ENCODE measurements around the gene BRIX1. TPM values are rescaled to one million over a fixed set of nuclear protein-coding genes. Genes with fewer than 3 reads are reported as not detected.

The BRIX1 gene
- polyA plus RNA-seq, 1 donor (not counting 4 experiments of a cell fraction or from before 2014, with no cell fraction given) = 63.0 TPM

GRCh38 chr5:34897646-34898045 lies 17.9 kb upstream of the BRIX1 start:
- Histone ChIP-seq H3K27ac (ENCODE audit: control insufficient read depth, insufficient read depth, low read length) (no peak overlapping the region), H3K36me3 (ENCODE audit: control insufficient read depth in 2 of 2, extremely low read depth in 1 of 2, insufficient read depth in 2 of 2, low read length in 2 of 2) (no peaks in the 10 kb centered on the region), H3K27me3 (ENCODE audit: control insufficient read depth, extremely low read depth, insufficient read depth, low read length) (no peaks in the 10 kb centered on the region), H3K9me3 (ENCODE audit: control insufficient read depth, low read depth, low read length) (no peaks in the 10 kb centered on the region), H3K4me2 (ENCODE audit: control insufficient read depth, extremely low read depth, insufficient read depth, low read depth, low read length) (no peak overlapping the region), H2AFZ (ENCODE audit: control insufficient read depth, low read length) (no peak overlapping the region), H3K4me1 (ENCODE audit: control insufficient read depth, extremely low read depth, insufficient read depth, low read length) (peaks cover 5% of the 10 kb centered on the region), H3K4me3 (ENCODE audit: control insufficient read depth in 2 of 3, extremely low read depth in 1 of 3, insufficient read depth in 2 of 3, low read depth in 1 of 3, low read length in 3 of 3) (no peak overlapping the region), H4K20me1 (ENCODE audit: control insufficient read depth, extremely low read depth, insufficient read depth, low read length) (no peaks in the 10 kb centered on the region), H3K9me1 (ENCODE audit: control insufficient read depth, extremely low read depth, insufficient read depth, low read length) (no peaks in the 10 kb centered on the region), H3K79me2 (ENCODE audit: control insufficient read depth, insufficient read depth, low read length) (no peaks in the 10 kb centered on the region), H3K9ac (ENCODE audit: control insufficient read depth, extremely low read depth, insufficient read depth, low read length) (no peak overlapping the region)
- FAIRE-seq (no peak), DNase-seq (ENCODE audit: low read depth, low spot score) (no peak)
- TF ChIP-seq EZH2 (IDR thresholded peaks at IDR 0.05; ENCODE audit: low read length) (no peak), CTCF (optimal IDR thresholded peaks at IDR 0.05 in 1 of 3, IDR thresholded peaks at IDR 0.05 in 1 of 3, conservative IDR thresholded peaks at IDR 0.05 in 1 of 3; ENCODE audit: extremely low read depth in 1 of 3, insufficient read depth in 2 of 3, low read length in 3 of 3) (no peak)
- dilution Hi-C loops (cut with MboI; ENCODE audit: extremely low pct_ligation_motif_present, low sequenced_read_pairs) = no loop called here

GRCh38 chr5:34898258-34898895 lies 17.1 kb upstream of the BRIX1 start:
- no peaks in the 10 kb centered on the region for H4K20me1 ChIP-seq (ENCODE audit: control insufficient read depth, extremely low read depth, insufficient read depth, low read length)
- no peak overlapping the region for H3K4me2 ChIP-seq (ENCODE audit: control insufficient read depth, extremely low read depth, insufficient read depth, low read depth, low read length)
- H3K79me2 ChIP-seq (ENCODE audit: control insufficient read depth, insufficient read depth, low read length) = no peaks in the 10 kb centered on the region
- no peak overlapping the region for H3K27ac ChIP-seq (ENCODE audit: control insufficient read depth, insufficient read depth, low read length)
- TF ChIP-seq EZH2 (IDR thresholded peaks at IDR 0.05; ENCODE audit: low read length) (no peak), CTCF (optimal IDR thresholded peaks at IDR 0.05 in 1 of 3, IDR thresholded peaks at IDR 0.05 in 1 of 3, conservative IDR thresholded peaks at IDR 0.05 in 1 of 3; ENCODE audit: extremely low read depth in 1 of 3, insufficient read depth in 2 of 3, low read length in 3 of 3) (peak; percentile 80 to 89 (median 83))
- DNase-seq (ENCODE audit: low read depth, low spot score) (no peak), FAIRE-seq (peak; percentile 59)
- H2AFZ ChIP-seq (ENCODE audit: control insufficient read depth, low read length) = no peak overlapping the region
- dilution Hi-C loops (cut with MboI; ENCODE audit: extremely low pct_ligation_motif_present, low sequenced_read_pairs) = no loop called here
- no peaks in the 10 kb centered on the region for H3K9me3 ChIP-seq (ENCODE audit: control insufficient read depth, low read depth, low read length)
- H3K4me3 ChIP-seq (ENCODE audit: control insufficient read depth in 2 of 3, extremely low read depth in 1 of 3, insufficient read depth in 2 of 3, low read depth in 1 of 3, low read length in 3 of 3) = no peak overlapping the region
- H3K4me1 ChIP-seq (ENCODE audit: control insufficient read depth, extremely low read depth, insufficient read depth, low read length) = peaks cover 5% of the 10 kb centered on the region
- H3K9me1 ChIP-seq (ENCODE audit: control insufficient read depth, extremely low read depth, insufficient read depth, low read length) = no peaks in the 10 kb centered on the region
- no peaks in the 10 kb centered on the region for H3K36me3 ChIP-seq (ENCODE audit: control insufficient read depth in 2 of 2, extremely low read depth in 1 of 2, insufficient read depth in 2 of 2, low read length in 2 of 2)
- H3K27me3 ChIP-seq (ENCODE audit: control insufficient read depth, extremely low read depth, insufficient read depth, low read length) = no peaks in the 10 kb centered on the region
- H3K9ac ChIP-seq (ENCODE audit: control insufficient read depth, extremely low read depth, insufficient read depth, low read length) = no peak overlapping the region

Data from keratinocyte (primary cell).